Smooth muscle cell (in vitro differentiated cells): Measurements from ENCODE around the gene ELK4. TPM values are rescaled to one million over a fixed set of nuclear protein-coding genes. Genes with fewer than 3 reads are reported as not detected.

Source experiments
- DNase-seq: peaks from one replicate; lab custom pipeline; 2025; ENCODE audit not compliant: unreplicated experiment; lab: John Stamatoyannopoulos, UW
- H2AFZ ChIP-seq: fragments of 200-600 bp; sonication (generic); 2 replicates; pipeline ENCODE4 v1.6.0; 2016; ENCODE audit warnings: antibody characterized with exemption, low read depth, mild to moderate bottlenecking
- H3F3A ChIP-seq: fragments of 200-600 bp; sonication (generic); 2 replicates; pipeline ENCODE4 v1.6.0; 2017; ENCODE audit warnings: antibody characterized with exemption, low read depth
- H3K27ac ChIP-seq: fragments of 200-600 bp; sonication (generic); 2 replicates; pipeline ENCODE4 v1.5.1; 2016; ENCODE audit warnings: low read depth, mild to moderate bottlenecking
- H3K27me3 ChIP-seq: fragments of 200-600 bp; sonication (generic); 2 replicates; pipeline ENCODE4 v1.6.1; 2016; ENCODE audit warnings: low read depth, mild to moderate bottlenecking
- H3K36me3 ChIP-seq: fragments of 200-600 bp; sonication (generic); 2 replicates; pipeline ENCODE4 v1.5.1; 2016; ENCODE audit warnings: low read depth
- H3K4me1 ChIP-seq: fragments of 200-600 bp; sonication (generic); 2 replicates; pipeline ENCODE4 v1.5.1; 2016; ENCODE audit warnings: low read depth
- H3K4me2 ChIP-seq: fragments of 200-600 bp; sonication (generic); 2 replicates; pipeline ENCODE4 v1.6.0; 2016; ENCODE audit warnings: mild to moderate bottlenecking
- H3K4me3 ChIP-seq: fragments of 200-600 bp; sonication (generic); 2 replicates; pipeline ENCODE4 v1.5.1; 2016; ENCODE audit warnings: mild to moderate bottlenecking
- H3K79me2 ChIP-seq: fragments of 200-600 bp; sonication (generic); 2 replicates; pipeline ENCODE4 v1.6.0; 2016; ENCODE audit warnings: low read depth, mild to moderate bottlenecking
- H3K9ac ChIP-seq: fragments of 200-600 bp; sonication (generic); 2 replicates; pipeline ENCODE4 v1.6.0; 2016; ENCODE audit warnings: low read depth
- H3K9me3 ChIP-seq: fragments of 200-600 bp; sonication (generic); replicated peaks from 2 replicates; pipeline ENCODE4 v1.5.1; 2016; ENCODE audit warnings: low read depth
- H4K20me1 ChIP-seq: fragments of 200-600 bp; sonication (generic); 2 replicates; pipeline ENCODE4 v1.6.0; 2016; ENCODE audit warnings: low read depth
- WGBS: methylation state at CpG from one replicate; pipeline ENCODE4 v1.1.7; 2016; ENCODE audit warnings: low lambda C conversion rate; 5-methylcytosine and 5-hydroxymethylcytosine counted together
- polyA plus RNA-seq: library from polyadenylated mRNA; unstranded; fragments of >200 nt; fragmentation: Nextera tagmentation; extraction: Ambion mirVana; gene quantifications from 2 replicates; pipeline ENCODE4 v1.2.1, GENCODE V29; 2016
- total RNA-seq: library from RNA; depleted of rRNA; stranded (reverse); fragments of >200 nt; gene quantifications from 2 replicates; pipeline ENCODE4 v1.2.3, GENCODE V29; 2014
- TF ChIP-seq, protein P1 (sequence below): fragments of 200-600 bp; sonication (generic); IDR thresholded peaks from 2 replicates; pipeline ENCODE4 v1.5.1; 2017; ENCODE audit warnings: borderline replicate concordance, mild to moderate bottlenecking, antibody characterized with exemption; ENCODE audit not compliant: insufficient read depth, poor library complexity, severe bottlenecking

The ELK4 gene
- total and polyA plus RNA-seq, 2 experiments from 2014 or later, result 3.7 to 15.5 TPM

- H4K20me1 ChIP-seq, result peaks cover 48% of the 10 kb centered on the region
- H3K27me3 ChIP-seq, result no peaks in the 10 kb centered on the region
- no peaks in the 10 kb centered on the region for H3F3A ChIP-seq
- DNase-seq, result no peak
- H2AFZ ChIP-seq, result no peak overlapping the region
- no peak overlapping the region for H3K27ac ChIP-seq
- no peak overlapping the region for H3K4me3 ChIP-seq
- peaks cover 5% of the 10 kb centered on the region for H3K79me2 ChIP-seq
- peaks cover 30% of the 10 kb centered on the region for H3K4me1 ChIP-seq
- TF ChIP-seq, protein P1, sequence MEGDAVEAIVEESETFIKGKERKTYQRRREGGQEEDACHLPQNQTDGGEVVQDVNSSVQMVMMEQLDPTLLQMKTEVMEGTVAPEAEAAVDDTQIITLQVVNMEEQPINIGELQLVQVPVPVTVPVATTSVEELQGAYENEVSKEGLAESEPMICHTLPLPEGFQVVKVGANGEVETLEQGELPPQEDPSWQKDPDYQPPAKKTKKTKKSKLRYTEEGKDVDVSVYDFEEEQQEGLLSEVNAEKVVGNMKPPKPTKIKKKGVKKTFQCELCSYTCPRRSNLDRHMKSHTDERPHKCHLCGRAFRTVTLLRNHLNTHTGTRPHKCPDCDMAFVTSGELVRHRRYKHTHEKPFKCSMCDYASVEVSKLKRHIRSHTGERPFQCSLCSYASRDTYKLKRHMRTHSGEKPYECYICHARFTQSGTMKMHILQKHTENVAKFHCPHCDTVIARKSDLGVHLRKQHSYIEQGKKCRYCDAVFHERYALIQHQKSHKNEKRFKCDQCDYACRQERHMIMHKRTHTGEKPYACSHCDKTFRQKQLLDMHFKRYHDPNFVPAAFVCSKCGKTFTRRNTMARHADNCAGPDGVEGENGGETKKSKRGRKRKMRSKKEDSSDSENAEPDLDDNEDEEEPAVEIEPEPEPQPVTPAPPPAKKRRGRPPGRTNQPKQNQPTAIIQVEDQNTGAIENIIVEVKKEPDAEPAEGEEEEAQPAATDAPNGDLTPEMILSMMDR, result no peak
- no peak overlapping the region for H3K9ac ChIP-seq
- no peak overlapping the region for H3K4me2 ChIP-seq
- WGBS, result 73% methylated on average over 9 of the region's 9 CpGs
- H3K36me3 ChIP-seq, result no peaks in the 10 kb centered on the region
- no peaks in the 10 kb centered on the region for H3K9me3 ChIP-seq
These were observed 33.6 kb upstream of the ELK4 start for GRCh38 chr1:205665201-205666045.

DNA sequence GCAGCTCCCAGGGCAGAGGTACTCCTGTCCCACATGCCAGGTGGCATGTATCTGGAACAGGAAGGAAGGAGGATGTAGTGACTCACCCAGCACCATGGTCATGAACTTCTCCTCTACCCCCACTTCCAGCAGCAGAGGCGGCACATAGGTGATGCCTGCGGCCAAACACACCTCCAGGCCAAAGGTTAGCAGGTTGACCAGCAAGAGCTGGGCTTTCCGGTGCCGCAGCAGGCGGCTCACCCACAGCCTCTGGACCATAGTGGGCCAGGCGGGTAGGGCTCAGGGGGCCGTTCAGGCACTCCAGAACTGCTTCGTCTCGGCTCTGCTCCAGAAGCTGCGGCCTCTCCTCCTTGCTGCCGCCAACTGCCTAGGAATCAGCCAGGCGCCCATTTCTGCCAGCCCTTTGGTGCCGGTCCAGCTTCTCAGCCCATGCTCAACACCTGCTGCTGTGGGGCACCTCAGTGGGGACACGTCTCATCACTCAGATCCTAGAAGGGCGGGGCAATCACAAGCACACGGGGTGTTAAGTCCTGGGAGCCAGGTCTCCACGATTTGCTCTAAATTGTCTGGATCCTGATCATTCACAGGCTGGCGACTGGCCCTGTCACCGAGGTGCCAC is 32.7 kb upstream of the ELK4 start:
- 94% methylated on average over 19 of the region's 19 CpGs for whole genome bisulfite sequencing
- Histone ChIP-seq H3K27me3 (no peaks in the 10 kb centered on the region), H3K4me3 (no peak overlapping the region), H3K27ac (no peak overlapping the region), H3K9me3 (no peaks in the 10 kb centered on the region), H3K9ac (no peak overlapping the region), H3K4me2 (no peak overlapping the region), H4K20me1 (peaks cover 39% of the 10 kb centered on the region), H2AFZ (no peak overlapping the region), H3K4me1 (peaks cover 21% of the 10 kb centered on the region), H3K79me2 (peaks cover 5% of the 10 kb centered on the region), H3F3A (no peaks in the 10 kb centered on the region), H3K36me3 (no peaks in the 10 kb centered on the region)
- DNase-seq, result no peak
- TF ChIP-seq, protein P1, result no peak

GRCh38 chr1:205663286-205663936 is 31.6 kb upstream of the ELK4 start:
- no peaks in the 10 kb centered on the region for H3F3A ChIP-seq
- peaks cover 10% of the 10 kb centered on the region for H3K4me1 ChIP-seq
- no peak overlapping the region for H3K27ac ChIP-seq
- WGBS, result 96% methylated on average over 18 of the region's 18 CpGs
- DNase-seq, result no peak
- H4K20me1 ChIP-seq, result peaks cover 28% of the 10 kb centered on the region
- TF ChIP-seq, protein P1, result no peak
- no peak overlapping the region for H3K4me2 ChIP-seq
- peaks cover 3% of the 10 kb centered on the region for H3K79me2 ChIP-seq
- H3K9me3 ChIP-seq, result no peaks in the 10 kb centered on the region
- no peaks in the 10 kb centered on the region for H3K36me3 ChIP-seq
- H3K4me3 ChIP-seq, result no peak overlapping the region
- H2AFZ ChIP-seq, result no peak overlapping the region
- H3K9ac ChIP-seq, result no peak overlapping the region
- no peaks in the 10 kb centered on the region for H3K27me3 ChIP-seq
